ENCODE results near the gene MYL3. TPM values are rescaled to one million over a fixed set of nuclear protein-coding genes. Genes with fewer than 3 reads are reported as not detected.
"Not testable (repeated sequence)": the region's sequence is repeated elsewhere in the genome, so short reads cannot be mapped to it uniquely, and the experiment has no call there.

The MYL3 gene
- polyA plus RNA-seq, 1 donor (not counting 4 experiments of a cell fraction or from before 2014, with no cell fraction given): not detected

DNA sequence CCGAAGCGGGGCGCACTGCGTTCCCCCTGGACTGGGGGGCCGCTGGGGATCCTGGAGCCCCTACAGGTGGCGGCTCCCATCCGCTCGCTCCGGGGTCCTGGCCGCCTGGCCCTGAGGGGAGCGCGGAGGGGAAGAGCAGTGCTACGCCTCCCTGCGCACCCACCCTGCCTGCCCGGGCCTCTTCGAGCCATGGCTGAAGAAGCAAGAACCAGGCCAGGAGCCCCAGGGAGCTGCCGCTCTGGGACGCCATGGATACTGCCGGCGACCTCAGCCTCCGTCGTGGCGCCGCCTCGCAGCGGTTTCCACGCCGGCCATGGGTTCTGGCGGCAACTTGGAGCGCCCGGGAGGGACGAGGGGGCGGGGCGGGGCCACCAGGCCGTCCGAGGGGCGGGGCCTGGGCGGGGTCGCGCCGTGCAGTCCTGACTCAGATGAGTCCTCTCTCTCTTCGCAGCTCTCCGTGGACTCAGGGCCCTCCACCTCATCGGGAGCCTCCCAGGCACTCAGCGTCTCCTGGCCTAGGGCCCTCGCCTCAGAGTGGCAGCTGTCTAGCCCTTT is 50.9 kb downstream of the MYL3 start:
- DNase-seq (ENCODE audit: low read depth, low spot score): peak; percentile 23
- peak overlapping the region; percentile 79 for H3K4me2 ChIP-seq (ENCODE audit: control insufficient read depth, extremely low read depth, insufficient read depth, low read depth, low read length)

DNA sequence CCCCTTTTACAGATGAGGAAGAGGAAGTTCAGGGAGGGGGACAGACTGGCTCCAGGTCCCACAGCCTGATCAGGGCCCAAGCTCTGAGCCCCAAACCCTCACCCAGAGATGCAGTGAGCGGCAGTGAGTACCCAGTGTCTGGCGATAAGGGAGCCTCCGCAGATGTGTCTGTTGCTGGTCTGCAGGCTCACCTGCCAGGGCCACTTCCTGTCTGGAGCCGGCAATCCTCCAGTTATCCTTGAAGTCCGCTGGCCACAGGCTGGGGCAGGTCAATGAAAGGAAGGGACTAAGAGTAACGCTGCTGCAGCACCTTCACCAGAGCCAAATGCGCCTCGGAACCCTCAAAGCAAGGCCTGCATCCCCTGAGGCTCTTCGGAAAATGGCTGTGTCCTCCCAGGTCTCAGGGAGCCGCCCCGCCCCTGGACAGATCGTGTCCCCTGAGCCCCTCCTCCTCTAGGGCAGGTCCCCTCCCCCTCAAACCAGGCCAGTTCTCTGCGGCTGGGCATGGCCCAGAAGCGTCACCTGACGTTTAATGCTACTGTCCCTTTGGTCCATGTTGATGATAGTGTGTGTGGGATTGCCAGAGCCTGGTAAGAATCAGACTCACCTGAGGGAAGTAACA is 51.5 kb downstream of the MYL3 start:
- H3K4me3 ChIP-seq (ENCODE audit: control insufficient read depth in 2 of 3, extremely low read depth in 1 of 3, insufficient read depth in 2 of 3, low read depth in 1 of 3, low read length in 3 of 3): no peak overlapping the region
- no peak overlapping the region for H3K27ac ChIP-seq (ENCODE audit: control insufficient read depth, insufficient read depth, low read length)
- H3K27me3 ChIP-seq (ENCODE audit: control insufficient read depth, extremely low read depth, insufficient read depth, low read length): peaks cover 7% of the 10 kb centered on the region
- no peaks in the 10 kb centered on the region for H3K36me3 ChIP-seq (ENCODE audit: control insufficient read depth in 2 of 2, extremely low read depth in 1 of 2, insufficient read depth in 2 of 2, low read length in 2 of 2)
- dilution Hi-C loops (cut with MboI; ENCODE audit: extremely low pct_ligation_motif_present, low sequenced_read_pairs): no loop called here
- no peaks in the 10 kb centered on the region for H3K79me2 ChIP-seq (ENCODE audit: control insufficient read depth, insufficient read depth, low read length)
- peak overlapping the region; percentile 50 for H3K4me2 ChIP-seq (ENCODE audit: control insufficient read depth, extremely low read depth, insufficient read depth, low read depth, low read length)
- no peak overlapping the region for H3K9ac ChIP-seq (ENCODE audit: control insufficient read depth, extremely low read depth, insufficient read depth, low read length)
- TF ChIP-seq CTCF (optimal IDR thresholded peaks at IDR 0.05 in 1 of 3, IDR thresholded peaks at IDR 0.05 in 1 of 3, conservative IDR thresholded peaks at IDR 0.05 in 1 of 3; ENCODE audit: extremely low read depth in 1 of 3, insufficient read depth in 2 of 3, low read length in 3 of 3) (no peak), EZH2 (IDR thresholded peaks at IDR 0.05; ENCODE audit: low read length) (no peak)
- H3K4me1 ChIP-seq (ENCODE audit: control insufficient read depth, extremely low read depth, insufficient read depth, low read length): peaks cover 4% of the 10 kb centered on the region
- H2AFZ ChIP-seq (ENCODE audit: control insufficient read depth, low read length): no peak overlapping the region
- no peaks in the 10 kb centered on the region for H3K9me1 ChIP-seq (ENCODE audit: control insufficient read depth, extremely low read depth, insufficient read depth, low read length)
- DNase-seq (ENCODE audit: low read depth, low spot score): no peak
- no peaks in the 10 kb centered on the region for H4K20me1 ChIP-seq (ENCODE audit: control insufficient read depth, extremely low read depth, insufficient read depth, low read length)
- no peaks in the 10 kb centered on the region for H3K9me3 ChIP-seq (ENCODE audit: control insufficient read depth, low read depth, low read length)
- no peak for FAIRE-seq

More for the DNA sequence above, 50.9 kb downstream of the MYL3 start:
- dilution Hi-C loops (cut with MboI; ENCODE audit: extremely low pct_ligation_motif_present, low sequenced_read_pairs): no loop called here
- no peaks in the 10 kb centered on the region for H3K9me3 ChIP-seq (ENCODE audit: control insufficient read depth, low read depth, low read length)
- H3K27ac ChIP-seq (ENCODE audit: control insufficient read depth, insufficient read depth, low read length): no peak overlapping the region
- peaks cover 7% of the 10 kb centered on the region for H3K27me3 ChIP-seq (ENCODE audit: control insufficient read depth, extremely low read depth, insufficient read depth, low read length)
- H3K4me1 ChIP-seq (ENCODE audit: control insufficient read depth, extremely low read depth, insufficient read depth, low read length): peaks cover 4% of the 10 kb centered on the region
- H3K79me2 ChIP-seq (ENCODE audit: control insufficient read depth, insufficient read depth, low read length): no peaks in the 10 kb centered on the region
- no peaks in the 10 kb centered on the region for H3K9me1 ChIP-seq (ENCODE audit: control insufficient read depth, extremely low read depth, insufficient read depth, low read length)
- TF ChIP-seq CTCF (optimal IDR thresholded peaks at IDR 0.05 in 1 of 3, IDR thresholded peaks at IDR 0.05 in 1 of 3, conservative IDR thresholded peaks at IDR 0.05 in 1 of 3; ENCODE audit: extremely low read depth in 1 of 3, insufficient read depth in 2 of 3, low read length in 3 of 3): no peak
- TF ChIP-seq EZH2 (IDR thresholded peaks at IDR 0.05; ENCODE audit: low read length): no peak
- no peak for FAIRE-seq
- H3K9ac ChIP-seq (ENCODE audit: control insufficient read depth, extremely low read depth, insufficient read depth, low read length): no peak overlapping the region
- peak overlapping the region; percentile 79 for H2AFZ ChIP-seq (ENCODE audit: control insufficient read depth, low read length)
- H3K36me3 ChIP-seq (ENCODE audit: control insufficient read depth in 2 of 2, extremely low read depth in 1 of 2, insufficient read depth in 2 of 2, low read length in 2 of 2): no peaks in the 10 kb centered on the region
- H3K4me3 ChIP-seq (ENCODE audit: control insufficient read depth in 2 of 3, extremely low read depth in 1 of 3, insufficient read depth in 2 of 3, low read depth in 1 of 3, low read length in 3 of 3): peak overlapping the region in 2 of 3 experiments; percentile 34 to 35
- no peaks in the 10 kb centered on the region for H4K20me1 ChIP-seq (ENCODE audit: control insufficient read depth, extremely low read depth, insufficient read depth, low read length)

DNA sequence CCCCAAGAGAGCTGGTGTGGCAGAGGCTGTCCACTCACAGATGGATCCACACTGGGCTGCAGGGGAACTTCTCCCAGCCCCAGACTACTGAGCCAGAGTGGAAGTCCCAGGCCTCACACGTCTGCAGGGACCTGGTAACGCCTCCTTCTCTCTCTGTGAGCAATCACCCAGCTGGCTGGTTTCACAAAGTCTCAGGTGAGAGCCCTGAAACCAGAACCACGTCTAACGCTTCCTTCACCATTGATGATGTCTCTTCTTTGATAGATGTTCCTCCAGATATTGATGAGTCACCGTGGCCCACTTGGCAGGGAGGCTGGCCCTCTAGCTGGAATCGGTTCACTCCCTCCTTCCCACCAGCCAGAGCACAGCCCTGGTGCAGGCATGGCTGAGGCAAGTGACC is 54.5 kb downstream of the MYL3 start:
- H3K79me2 ChIP-seq (ENCODE audit: control insufficient read depth, insufficient read depth, low read length); H3K36me3 ChIP-seq (ENCODE audit: control insufficient read depth in 2 of 2, extremely low read depth in 1 of 2, insufficient read depth in 2 of 2, low read length in 2 of 2); FAIRE-seq; H3K27me3 ChIP-seq (ENCODE audit: control insufficient read depth, extremely low read depth, insufficient read depth, low read length); H3K27ac ChIP-seq (ENCODE audit: control insufficient read depth, insufficient read depth, low read length); H3K4me1 ChIP-seq (ENCODE audit: control insufficient read depth, extremely low read depth, insufficient read depth, low read length); H2AFZ ChIP-seq (ENCODE audit: control insufficient read depth, low read length); H3K4me2 ChIP-seq (ENCODE audit: control insufficient read depth, extremely low read depth, insufficient read depth, low read depth, low read length); H4K20me1 ChIP-seq (ENCODE audit: control insufficient read depth, extremely low read depth, insufficient read depth, low read length); H3K4me3 ChIP-seq (ENCODE audit: control insufficient read depth in 2 of 3, extremely low read depth in 1 of 3, insufficient read depth in 2 of 3, low read depth in 1 of 3, low read length in 3 of 3); H3K9ac ChIP-seq (ENCODE audit: control insufficient read depth, extremely low read depth, insufficient read depth, low read length); H3K9me3 ChIP-seq (ENCODE audit: control insufficient read depth, low read depth, low read length); dilution Hi-C loops (cut with MboI; ENCODE audit: extremely low pct_ligation_motif_present, low sequenced_read_pairs); H3K9me1 ChIP-seq (ENCODE audit: control insufficient read depth, extremely low read depth, insufficient read depth, low read length); DNase-seq (ENCODE audit: low read depth, low spot score): not testable (repeated sequence)
